Testis (tissue), 5 donors: Measurements from ENCODE around the gene CAPRIN1. TPM values are rescaled to one million over a fixed set of nuclear protein-coding genes. Genes with fewer than 3 reads are reported as not detected.
A peak's percentile ranks its signal among the peaks of the same experiment; 100 is the strongest.

Experiments
- DNase-seq: peaks from one replicate; pipeline ENCODE4 v3.0.0-alpha.2; 2019
- H3K27ac ChIP-seq, 2 donors: fragments of 200-600 bp; sonication (generic); one replicate each; pipeline ENCODE4 v1.5.1; 2019
- H3K27me3 ChIP-seq: fragments of 200-600 bp; sonication (generic); one replicate; pipeline ENCODE4 v1.5.1; 2019
- H3K36me3 ChIP-seq: fragments of 200-600 bp; sonication (generic); one replicate; pipeline ENCODE4 v1.5.1; 2017; ENCODE audit warnings: low read depth; ENCODE audit errors: missing control alignments
- H3K4me1 ChIP-seq: fragments of 200-600 bp; sonication (generic); one replicate; pipeline ENCODE4 v1.5.1; 2019
- H3K4me3 ChIP-seq, 2 donors: fragments of 200-600 bp; sonication (generic); one replicate each; pipeline ENCODE4 v1.5.1; 2017 to 2019
- H3K9me3 ChIP-seq: fragments of 200-600 bp; sonication (generic); one replicate; pipeline ENCODE4 v1.5.1; 2017
- CTCF ChIP-seq, 3 experiments: fragments of 450-650 bp in 2 of 3; fragments of 200-600 bp in 1 of 3; sonication (generic) in 1 of 3; IDR thresholded peaks; one replicate each; pipeline ENCODE4 v1.5.1; 2016 to 2019; ENCODE audit warnings: antibody characterized with exemption in 3 of 3, mild to moderate bottlenecking in 2 of 3, moderate library complexity in 1 of 3
- POLR2A ChIP-seq: fragments of 450-650 bp; IDR thresholded peaks from one replicate; pipeline ENCODE4 v1.6.1; 2017; ENCODE audit warnings: antibody characterized with exemption, mild to moderate bottlenecking, moderate library complexity
- WGBS, 2 donors: methylation state at CpG; one replicate each; pipeline ENCODE4 v1.1.5; 2018; 5-methylcytosine and 5-hydroxymethylcytosine counted together
- intact Hi-C: fragments of 100-400 bp; cut with DNase I; formaldehyde crosslinking; loops from one replicate; pipeline ENCODE4 v1.15.1; 2023; ENCODE audit warnings: low total_unique reads
- long read RNA-seq, 2 donors: transcript quantifications; one replicate each; lab custom pipeline, GENCODE V29; 2026
- polyA plus RNA-seq: library from polyadenylated mRNA; stranded (reverse); fragments of 350-450 nt; fragmentation: Illumina TruSeq; extraction: RNeasy Lipid Tissue Mini Kit (QIAGEN cat#74804); gene quantifications from one replicate; pipeline ENCODE4 v1.2.3, GENCODE V29; 2014; ENCODE audit warnings: low read depth, low replicate concordance; ENCODE audit not compliant: insufficient read depth
- total RNA-seq, 2 donors: library from RNA; depleted of rRNA; stranded (reverse); fragments of >200 nt; gene quantifications; one replicate each; pipeline ENCODE4 v1.2.3, GENCODE V29; 2016

The CAPRIN1 gene, protein sequence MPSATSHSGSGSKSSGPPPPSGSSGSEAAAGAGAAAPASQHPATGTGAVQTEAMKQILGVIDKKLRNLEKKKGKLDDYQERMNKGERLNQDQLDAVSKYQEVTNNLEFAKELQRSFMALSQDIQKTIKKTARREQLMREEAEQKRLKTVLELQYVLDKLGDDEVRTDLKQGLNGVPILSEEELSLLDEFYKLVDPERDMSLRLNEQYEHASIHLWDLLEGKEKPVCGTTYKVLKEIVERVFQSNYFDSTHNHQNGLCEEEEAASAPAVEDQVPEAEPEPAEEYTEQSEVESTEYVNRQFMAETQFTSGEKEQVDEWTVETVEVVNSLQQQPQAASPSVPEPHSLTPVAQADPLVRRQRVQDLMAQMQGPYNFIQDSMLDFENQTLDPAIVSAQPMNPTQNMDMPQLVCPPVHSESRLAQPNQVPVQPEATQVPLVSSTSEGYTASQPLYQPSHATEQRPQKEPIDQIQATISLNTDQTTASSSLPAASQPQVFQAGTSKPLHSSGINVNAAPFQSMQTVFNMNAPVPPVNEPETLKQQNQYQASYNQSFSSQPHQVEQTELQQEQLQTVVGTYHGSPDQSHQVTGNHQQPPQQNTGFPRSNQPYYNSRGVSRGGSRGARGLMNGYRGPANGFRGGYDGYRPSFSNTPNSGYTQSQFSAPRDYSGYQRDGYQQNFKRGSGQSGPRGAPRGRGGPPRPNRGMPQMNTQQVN
- total RNA-seq, result 100 to 1,000 TPM; 281 to 377 TPM
- 419 TPM for polyA plus RNA-seq
- long read RNA-seq, donor 1, full-length matches to known transcripts, result 36 of 56 reads
- long read RNA-seq, donor 1, partial matches to known transcripts, result 20 of 56 reads
- long read RNA-seq, donor 1, other reads (novel, unspliced or antisense), result 0 of 56 reads
- long read RNA-seq, donor 2, full-length matches to known transcripts, result 27 of 79 reads
- long read RNA-seq, donor 2, partial matches to known transcripts, result 52 of 79 reads
- long read RNA-seq, donor 2, other reads (novel, unspliced or antisense), result 0 of 79 reads

DNA sequence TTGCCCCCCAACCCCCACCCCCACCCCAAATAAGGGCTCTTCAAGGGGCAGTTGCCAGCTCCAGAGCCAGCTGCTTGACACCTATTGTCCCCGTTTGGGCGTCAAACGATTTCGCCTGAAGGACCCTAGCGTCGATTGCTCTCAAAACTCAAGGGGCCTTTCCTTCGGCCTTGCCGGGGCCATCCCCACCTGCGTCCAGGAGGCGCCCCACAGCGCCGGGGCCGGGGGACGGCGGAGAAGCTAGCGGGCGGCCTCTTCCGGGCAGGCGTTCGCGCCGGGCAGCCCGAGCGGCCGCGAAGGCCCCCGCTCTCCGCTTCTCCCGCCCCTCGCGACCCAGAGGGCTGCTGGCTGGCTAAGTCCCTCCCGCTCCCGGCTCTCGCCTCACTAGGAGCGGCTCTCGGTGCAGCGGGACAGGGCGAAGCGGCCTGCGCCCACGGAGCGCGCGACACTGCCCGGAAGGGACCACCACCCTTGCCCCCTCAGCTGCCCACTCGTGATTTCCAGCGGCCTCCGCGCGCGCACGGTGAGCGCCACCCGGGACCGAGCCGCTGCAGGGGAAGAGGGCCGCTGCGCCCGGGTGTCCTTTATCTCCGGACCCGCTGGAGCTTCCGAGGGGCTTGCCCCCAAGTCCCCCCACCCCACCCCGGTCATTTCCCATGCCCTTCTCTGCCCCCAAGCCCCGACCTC is at the start of gene CAPRIN1:
Gene CAPRIN1, plus strand, starts transcription at position 383 of the 687 bp plus-strand sequence. CDS start 690 bp downstream, outside the sequence.
- Histone ChIP-seq H3K27ac (peak within 1 kb of the TSS; percentile 97 to 99), H3K27me3 (no peaks in the 10 kb centered on the region), H3K4me3 (peak within 1 kb of the TSS; percentile 88 to 96), H3K36me3 (no peaks in the 10 kb centered on the region), H3K4me1 (peaks cover 28% of the 10 kb centered on the region), H3K9me3 (no peaks in the 10 kb centered on the region)
- intact Hi-C loops, result no loop called here
- peak; percentile 90 for DNase-seq
- TF ChIP-seq POLR2A, result no peak
- 0 to 2% methylated on average over 42 to 58 of the region's 64 CpGs for WGBS, 2 donors

DNA sequence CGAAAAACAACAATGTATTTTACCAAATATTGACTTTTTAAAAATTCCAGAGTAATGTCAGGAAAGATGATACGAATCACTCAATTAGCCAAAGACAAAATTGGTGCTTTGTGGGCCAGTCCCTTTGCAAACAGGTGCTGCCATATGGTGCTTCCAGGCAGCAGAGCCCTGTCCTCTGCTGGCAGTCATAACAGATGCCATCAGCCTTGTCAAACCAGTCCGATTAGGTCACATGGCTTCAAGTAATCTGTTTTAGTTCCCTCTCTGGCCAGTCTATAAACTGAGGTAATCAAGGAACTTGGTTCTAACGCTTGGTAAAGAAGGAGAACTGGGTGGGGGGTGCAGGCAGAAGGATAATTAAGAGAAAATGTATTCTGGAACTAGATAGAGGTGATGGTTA is 49.1 kb upstream of the CAPRIN1 start:
- no peak overlapping the region for H3K27ac ChIP-seq
- intact Hi-C loops, result no loop called here
- H3K4me3 ChIP-seq, result no peak overlapping the region
- no peaks in the 10 kb centered on the region for H3K27me3 ChIP-seq
- 86 to 88% methylated on average over 4 of the region's 4 CpGs for WGBS, 2 donors
- no peaks in the 10 kb centered on the region for H3K36me3 ChIP-seq
- TF ChIP-seq POLR2A (no peak), CTCF (IDR thresholded peaks at IDR 0.05) (no peak)
- DNase-seq, result no peak
- H3K9me3 ChIP-seq, result no peaks in the 10 kb centered on the region
- no peaks in the 10 kb centered on the region for H3K4me1 ChIP-seq

GRCh38 chr11:34004236-34004635 is 47.3 kb upstream of the CAPRIN1 start:
- no peaks in the 10 kb centered on the region for H3K9me3 ChIP-seq
- H3K4me3 ChIP-seq, result no peak overlapping the region
- intact Hi-C loops, result no loop called here
- WGBS, 2 donors, result 86 to 93% methylated on average over 3 of the region's 3 CpGs
- DNase-seq, result no peak
- H3K36me3 ChIP-seq, result no peaks in the 10 kb centered on the region
- H3K4me1 ChIP-seq, result no peaks in the 10 kb centered on the region
- H3K27ac ChIP-seq, result no peak overlapping the region
- H3K27me3 ChIP-seq, result no peaks in the 10 kb centered on the region
- no peak for TF ChIP-seq POLR2A
- TF ChIP-seq CTCF (IDR thresholded peaks at IDR 0.05), result no peak

GRCh38 chr11:34006876-34007275 is 44.7 kb upstream of the CAPRIN1 start:
- intact Hi-C loops, result no loop called here
- 42 to 44% methylated on average over 2 of the region's 2 CpGs for WGBS, 2 donors
- no peaks in the 10 kb centered on the region for H3K27me3 ChIP-seq

More at GRCh38 chr11:34006876-34007275, 44.7 kb upstream of the CAPRIN1 start:
- TF ChIP-seq CTCF (IDR thresholded peaks at IDR 0.05) (no peak), POLR2A (no peak)
- H3K4me1 ChIP-seq, result no peaks in the 10 kb centered on the region
- no peaks in the 10 kb centered on the region for H3K36me3 ChIP-seq
- DNase-seq, result no peak
- H3K27ac ChIP-seq, result no peak overlapping the region
- no peaks in the 10 kb centered on the region for H3K9me3 ChIP-seq
- no peak overlapping the region for H3K4me3 ChIP-seq
